Stimulated activated CD4-positive, alpha-beta T cell treated with anti-CD3 and anti-CD28 coated beads, Interleukin-2, amount 100 ng/mL, for 48 hours (primary cell): Measurements from ENCODE around the gene HERPUD2.
"Not testable (repeated sequence)": the region's sequence is repeated elsewhere in the genome, so short reads cannot be mapped to it uniquely, and the experiment has no call there.

Source experiments
- DNase-seq, 2 donors: peaks; one replicate each; pipeline ENCODE4 v3.0.0-alpha.2; 2020

HERPUD2 gene

GRCh38 chr7:35712563-35713226 lies 17.8 kb upstream of the HERPUD2 start:
- DNase-seq, result no peak

GRCh38 chr7:35707422-35707821 lies 12.5 kb upstream of the HERPUD2 start:
- no peak for DNase-seq

GRCh38 chr7:35705932-35706461 lies 11.1 kb upstream of the HERPUD2 start:
- no peak for DNase-seq

GRCh38 chr7:35704261-35704660 lies 9.3 kb upstream of the HERPUD2 start:
- no peak for DNase-seq

- no peak for DNase-seq
These were observed 7.6 kb upstream of the HERPUD2 start for GRCh38 chr7:35702541-35702940.

GRCh38 chr7:35701287-35701900 lies 6.5 kb upstream of the HERPUD2 start:
- no peak for DNase-seq

GRCh38 chr7:35700865-35701264 lies 5.9 kb upstream of the HERPUD2 start:
- DNase-seq, result no peak

GRCh38 chr7:35700333-35700732 lies 5.4 kb upstream of the HERPUD2 start:
- no peak for DNase-seq

GRCh38 chr7:35699796-35700305 lies 4.9 kb upstream of the HERPUD2 start:
- no peak for DNase-seq

GRCh38 chr7:35698382-35698781 lies 3.4 kb upstream of the HERPUD2 start:
- DNase-seq, result not testable (repeated sequence)

GRCh38 chr7:35697414-35698175 lies 2.7 kb upstream of the HERPUD2 start:
- DNase-seq, result no peak

- no peak for DNase-seq
These were observed 1.1 kb upstream of the HERPUD2 start for GRCh38 chr7:35695987-35696386.

GRCh38 chr7:35695473-35695850 lies 527 bp upstream of the HERPUD2 start:
- DNase-seq, result no peak

GRCh38 chr7:35694161-35694783 lies 663 bp downstream of the HERPUD2 start:
- no peak for DNase-seq

- peak in 1 of 2 donors; percentile 16 for DNase-seq
These were observed 3.1 kb downstream of the HERPUD2 start for GRCh38 chr7:35691827-35692307.

- no peak for DNase-seq
These were observed 3.6 kb downstream of the HERPUD2 start for GRCh38 chr7:35691366-35691765.

- not testable (repeated sequence) for DNase-seq
These were observed 4.3 kb downstream of the HERPUD2 start for GRCh38 chr7:35690614-35691013.

- DNase-seq, result no peak
These were observed 9.2 kb downstream of the HERPUD2 start for GRCh38 chr7:35685781-35686180.

- no peak for DNase-seq
These were observed 13.5 kb downstream of the HERPUD2 start for GRCh38 chr7:35681231-35682029.

GRCh38 chr7:35680403-35681013 lies 14.4 kb downstream of the HERPUD2 start:
- no peak for DNase-seq

GRCh38 chr7:35677582-35678356 lies 17.2 kb downstream of the HERPUD2 start:
- no peak for DNase-seq
